ENCODE data around the gene ABCC6.

Gene ABCC6

GRCh38 chr16:16166085-16166484, 57.2 kb downstream of the ABCC6 start:
- TF ChIP-seq CTCF (IDR thresholded peaks at IDR 0.05), result no peak

- TF ChIP-seq CTCF (IDR thresholded peaks at IDR 0.05), result no peak
These were observed 59.1 kb downstream of the ABCC6 start for GRCh38 chr16:16164243-16164642.

GRCh38 chr16:16163571-16163970, 59.7 kb downstream of the ABCC6 start:
- TF ChIP-seq CTCF (IDR thresholded peaks at IDR 0.05), result no peak

- TF ChIP-seq CTCF (IDR thresholded peaks at IDR 0.05), result no peak
These were observed 60.2 kb downstream of the ABCC6 start for GRCh38 chr16:16163109-16163508.

- TF ChIP-seq CTCF (IDR thresholded peaks at IDR 0.05), result no peak
These were observed 60.7 kb downstream of the ABCC6 start for GRCh38 chr16:16162591-16162990.

GRCh38 chr16:16161319-16161718, 62.0 kb downstream of the ABCC6 start:
- no peak for TF ChIP-seq CTCF (IDR thresholded peaks at IDR 0.05)

DNA sequence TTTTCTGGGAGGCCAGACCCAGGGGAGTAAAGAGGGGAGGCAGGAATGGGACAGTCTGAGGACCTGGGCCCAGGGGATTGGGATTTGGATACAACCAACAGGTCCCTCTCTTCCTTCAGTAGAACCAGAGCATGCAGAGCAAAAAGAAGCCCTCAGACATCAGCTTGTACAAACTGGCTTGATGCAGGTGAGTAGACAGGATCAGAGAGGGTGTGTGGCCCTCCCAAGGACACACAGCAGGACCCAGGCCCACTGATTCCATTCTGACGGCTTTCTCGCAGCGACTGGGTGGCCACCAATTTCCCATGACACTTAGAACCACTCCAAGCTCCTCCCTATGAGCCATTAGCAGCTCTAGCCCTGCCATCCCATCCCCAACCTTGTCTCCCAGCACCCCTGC, 63.6 kb downstream of the ABCC6 start:
- TF ChIP-seq CTCF (IDR thresholded peaks at IDR 0.05), result no peak

GRCh38 chr16:16158741-16159374, 64.4 kb downstream of the ABCC6 start:
- TF ChIP-seq CTCF (IDR thresholded peaks at IDR 0.05), result no peak

Measured in LNCAP (cell line).